D721Med (cell line): ENCODE results near the gene FAM181A.

Experiments
- DNase-seq: peaks from one replicate; pipeline ENCODE4 v3.0.0; 2011; ENCODE audit warnings: low spot score; ENCODE audit not compliant: insufficient read length
- FAIRE-seq: peaks from 2 replicates; lab custom pipeline; 2011; peaks lifted over from hg19 to GRCh38; lab: Jason Lieb, UNC
- CTCF ChIP-seq: IDR thresholded peaks from 2 replicates; pipeline ENCODE4 v1.5.1; 2012; ENCODE audit warnings: mild to moderate bottlenecking, control low read depth; ENCODE audit not compliant: insufficient read depth; ENCODE audit errors: missing control alignments

FAM181A gene

DNA sequence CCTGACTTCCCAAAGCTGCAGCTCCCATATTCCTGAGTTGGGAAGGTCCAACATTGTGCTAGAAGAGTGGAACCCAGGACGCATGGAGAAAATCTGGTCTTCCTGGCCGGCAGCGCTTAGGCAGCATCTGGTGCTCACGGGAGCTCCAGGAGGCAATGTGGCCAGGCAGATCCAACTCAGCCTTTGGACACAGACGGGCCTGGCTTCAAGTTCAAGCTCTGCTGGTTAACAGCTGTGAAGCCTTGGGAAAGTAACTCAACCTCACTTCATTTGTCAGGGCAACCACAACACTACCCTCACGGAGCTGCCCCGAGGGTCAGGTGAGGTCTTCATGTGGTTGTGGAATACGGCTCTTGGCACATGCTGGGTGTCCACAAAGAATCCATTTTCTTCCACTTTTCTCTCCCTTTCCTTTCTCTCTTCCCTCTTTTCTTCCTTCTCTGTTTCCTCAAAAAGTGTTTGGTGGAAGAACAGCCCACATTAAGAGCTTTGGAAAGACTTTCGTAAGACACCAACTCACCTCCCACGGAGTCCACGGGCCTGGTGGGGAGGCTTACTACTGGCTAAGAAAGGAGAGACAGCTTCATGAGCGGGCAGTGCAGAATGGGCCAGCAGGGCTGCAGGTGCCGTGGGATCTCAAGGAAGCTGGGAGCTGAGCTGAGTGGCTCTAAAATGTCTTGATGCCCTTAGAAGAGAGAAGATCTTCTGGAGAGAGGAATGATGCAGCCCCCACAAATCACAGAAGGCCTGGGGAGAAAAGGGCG, 2.4 kb upstream of the FAM181A start:
- FAIRE-seq: no peak
- DNase-seq: no peak

GRCh38 chr14:93925374-93925895, 1.7 kb upstream of the FAM181A start:
- no peak for FAIRE-seq
- DNase-seq: no peak
- TF ChIP-seq CTCF: no peak

More for the DNA sequence above, 2.4 kb upstream of the FAM181A start:
- TF ChIP-seq CTCF: no peak

- FAIRE-seq (no peak), DNase-seq (no peak)
- no peak for TF ChIP-seq CTCF
Measured at GRCh38 chr14:93926245-93926872, 785 bp upstream of the FAM181A start.

DNA sequence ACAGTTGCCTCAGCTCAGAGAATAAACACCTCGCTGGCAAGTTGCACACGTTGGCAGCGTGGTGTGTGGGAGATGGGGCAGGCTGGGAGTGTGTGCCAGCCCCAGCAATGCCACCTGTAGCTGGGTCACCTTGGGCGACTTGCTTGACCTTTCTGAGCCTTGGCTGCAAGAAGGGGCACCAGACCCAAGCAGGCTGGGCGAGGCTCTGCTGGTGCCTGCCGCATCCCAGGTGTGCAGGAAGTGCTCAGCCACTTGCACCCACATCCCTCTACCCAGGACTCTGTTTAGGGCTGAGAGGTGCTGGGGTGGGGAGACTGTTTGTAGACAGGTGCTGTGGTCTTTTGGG, 629 bp downstream of the FAM181A start:
- no peak for FAIRE-seq
- no peak for TF ChIP-seq CTCF
- no peak for DNase-seq

GRCh38 chr14:93928184-93929047, 1.3 kb downstream of the FAM181A start:
- FAIRE-seq (no peak), DNase-seq (no peak)
- TF ChIP-seq CTCF: no peak

- TF ChIP-seq CTCF: no peak
- DNase-seq: no peak
- no peak for FAIRE-seq
Measured at GRCh38 chr14:93929048-93929535, 1.9 kb downstream of the FAM181A start.
